Lower lobe of right lung (tissue), 2 donors: ENCODE measurements around the gene HPSE2. TPM values are rescaled to one million over a fixed set of nuclear protein-coding genes. Genes with fewer than 3 reads are reported as not detected.

Experiments
- ATAC-seq, 2 donors: fragments of 200-7000 bp; cut with Tn5 transposase; one replicate each; pipeline ENCODE4 v1.9.1; 2020 to 2022; ENCODE audit warnings: mild to moderate bottlenecking in 2 of 2, moderate library complexity in 2 of 2
- DNase-seq: peaks from one replicate; pipeline ENCODE4 v3.0.0-alpha.2; 2020
- H3K27ac ChIP-seq: fragments of 200-600 bp; one replicate; pipeline ENCODE4 v1.8.0; 2022
- H3K27me3 ChIP-seq: fragments of 200-600 bp; one replicate; pipeline ENCODE4 v1.8.0; 2022; ENCODE audit warnings: low read depth
- H3K36me3 ChIP-seq: fragments of 200-600 bp; one replicate; pipeline ENCODE4 v1.8.0; 2022; ENCODE audit warnings: mild to moderate bottlenecking
- H3K4me1 ChIP-seq: fragments of 200-600 bp; one replicate; pipeline ENCODE4 v1.8.0; 2022
- H3K4me3 ChIP-seq: fragments of 200-600 bp; one replicate; pipeline ENCODE4 v1.8.0; 2022; ENCODE audit warnings: mild to moderate bottlenecking
- H3K9me3 ChIP-seq: fragments of 200-600 bp; one replicate; pipeline ENCODE4 v1.8.0; 2022
- intact Hi-C: fragments of 100-400 bp; cut with DNase I; formaldehyde crosslinking; loops from one replicate; pipeline ENCODE4 v1.11.0; 2022
- total RNA-seq: library from RNA; stranded (reverse); fragmentation: NEBNext Ultra II Directional; extraction: Animal tissue kit (Norgen Biotek cat#: 25700); gene quantifications from one replicate; pipeline ENCODE4 v1.2.1, GENCODE V29; 2021
- TF ChIP-seq, protein P1 (sequence below): fragments of 200-600 bp; IDR thresholded peaks from one replicate; pipeline ENCODE4 v1.8.0; 2022; ENCODE audit warnings: antibody characterized with exemption, mild to moderate bottlenecking
- donor health status: DM: no; HTN: yes; CAD: no; lungs with severe emphysema.

Gene HPSE2
- total RNA-seq, 1 donor from 2014 or later: 0.77 TPM

- Histone ChIP-seq H3K4me1 (no peaks in the 10 kb centered on the region), H3K36me3 (no peaks in the 10 kb centered on the region), H3K27me3 (no peaks in the 10 kb centered on the region), H3K4me3 (no peak overlapping the region), H3K9me3 (no peaks in the 10 kb centered on the region), H3K27ac (no peak overlapping the region)
- no peak for DNase-seq
- TF ChIP-seq, protein P1, sequence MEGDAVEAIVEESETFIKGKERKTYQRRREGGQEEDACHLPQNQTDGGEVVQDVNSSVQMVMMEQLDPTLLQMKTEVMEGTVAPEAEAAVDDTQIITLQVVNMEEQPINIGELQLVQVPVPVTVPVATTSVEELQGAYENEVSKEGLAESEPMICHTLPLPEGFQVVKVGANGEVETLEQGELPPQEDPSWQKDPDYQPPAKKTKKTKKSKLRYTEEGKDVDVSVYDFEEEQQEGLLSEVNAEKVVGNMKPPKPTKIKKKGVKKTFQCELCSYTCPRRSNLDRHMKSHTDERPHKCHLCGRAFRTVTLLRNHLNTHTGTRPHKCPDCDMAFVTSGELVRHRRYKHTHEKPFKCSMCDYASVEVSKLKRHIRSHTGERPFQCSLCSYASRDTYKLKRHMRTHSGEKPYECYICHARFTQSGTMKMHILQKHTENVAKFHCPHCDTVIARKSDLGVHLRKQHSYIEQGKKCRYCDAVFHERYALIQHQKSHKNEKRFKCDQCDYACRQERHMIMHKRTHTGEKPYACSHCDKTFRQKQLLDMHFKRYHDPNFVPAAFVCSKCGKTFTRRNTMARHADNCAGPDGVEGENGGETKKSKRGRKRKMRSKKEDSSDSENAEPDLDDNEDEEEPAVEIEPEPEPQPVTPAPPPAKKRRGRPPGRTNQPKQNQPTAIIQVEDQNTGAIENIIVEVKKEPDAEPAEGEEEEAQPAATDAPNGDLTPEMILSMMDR: no peak
- ATAC-seq: no peak
- intact Hi-C loops: no loop called here
Observed at GRCh38 chr10:98570834-98571233, 664.8 kb downstream of the HPSE2 start.

DNA sequence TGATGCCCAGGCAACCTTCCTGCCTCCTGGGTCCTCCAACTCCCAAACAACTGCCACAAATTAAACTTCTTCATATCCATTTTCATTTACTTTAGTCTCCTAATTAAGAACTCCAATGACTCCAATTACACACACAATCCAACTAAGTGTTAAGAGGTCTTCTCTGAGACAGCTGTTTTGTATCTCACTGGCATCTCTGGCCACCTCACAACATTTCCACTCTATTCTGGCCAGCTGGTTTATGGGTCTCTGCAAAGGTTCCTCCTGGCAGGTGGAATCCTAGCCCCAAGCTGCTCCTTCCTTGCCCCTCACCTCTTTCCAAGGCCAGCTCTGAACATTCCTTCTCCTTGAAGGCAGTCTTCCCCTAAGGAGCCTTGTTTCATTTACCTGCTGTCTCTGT lies 665.8 kb downstream of the HPSE2 start:
- H3K27ac ChIP-seq: no peak overlapping the region
- TF ChIP-seq, protein P1: no peak
- no peak overlapping the region for H3K4me3 ChIP-seq
- H3K4me1 ChIP-seq: no peaks in the 10 kb centered on the region
- no peaks in the 10 kb centered on the region for H3K36me3 ChIP-seq
- no peaks in the 10 kb centered on the region for H3K9me3 ChIP-seq
- no peaks in the 10 kb centered on the region for H3K27me3 ChIP-seq
- DNase-seq: no peak
- intact Hi-C loops: no loop called here
- ATAC-seq: no peak

DNA sequence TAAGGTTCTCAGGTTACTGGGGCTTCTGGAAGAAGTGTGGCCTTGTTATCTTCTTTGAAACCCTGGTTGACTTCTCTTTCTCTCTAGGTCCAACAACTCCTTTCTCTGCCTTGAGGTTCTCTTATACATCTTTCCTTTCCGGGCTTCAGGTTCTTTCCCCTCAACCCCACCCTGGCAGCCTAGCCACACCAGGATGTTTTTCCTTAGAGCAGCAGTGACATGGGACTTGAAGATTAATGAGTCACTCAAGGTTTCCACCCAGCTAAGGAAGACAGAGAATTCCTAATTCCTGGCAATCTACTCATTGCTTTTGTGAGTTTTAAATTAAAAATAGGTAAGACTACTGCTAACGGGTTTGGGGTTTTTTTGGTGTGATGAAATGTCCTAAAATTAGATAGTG lies 667.1 kb downstream of the HPSE2 start:
- H3K36me3 ChIP-seq: no peaks in the 10 kb centered on the region
- ATAC-seq (no peak), DNase-seq (no peak)
- no peak overlapping the region for H3K27ac ChIP-seq
- H3K4me3 ChIP-seq: no peak overlapping the region
- no peaks in the 10 kb centered on the region for H3K27me3 ChIP-seq
- TF ChIP-seq, protein P1: no peak
- intact Hi-C loops: no loop called here
- no peaks in the 10 kb centered on the region for H3K4me1 ChIP-seq
- no peaks in the 10 kb centered on the region for H3K9me3 ChIP-seq

DNA sequence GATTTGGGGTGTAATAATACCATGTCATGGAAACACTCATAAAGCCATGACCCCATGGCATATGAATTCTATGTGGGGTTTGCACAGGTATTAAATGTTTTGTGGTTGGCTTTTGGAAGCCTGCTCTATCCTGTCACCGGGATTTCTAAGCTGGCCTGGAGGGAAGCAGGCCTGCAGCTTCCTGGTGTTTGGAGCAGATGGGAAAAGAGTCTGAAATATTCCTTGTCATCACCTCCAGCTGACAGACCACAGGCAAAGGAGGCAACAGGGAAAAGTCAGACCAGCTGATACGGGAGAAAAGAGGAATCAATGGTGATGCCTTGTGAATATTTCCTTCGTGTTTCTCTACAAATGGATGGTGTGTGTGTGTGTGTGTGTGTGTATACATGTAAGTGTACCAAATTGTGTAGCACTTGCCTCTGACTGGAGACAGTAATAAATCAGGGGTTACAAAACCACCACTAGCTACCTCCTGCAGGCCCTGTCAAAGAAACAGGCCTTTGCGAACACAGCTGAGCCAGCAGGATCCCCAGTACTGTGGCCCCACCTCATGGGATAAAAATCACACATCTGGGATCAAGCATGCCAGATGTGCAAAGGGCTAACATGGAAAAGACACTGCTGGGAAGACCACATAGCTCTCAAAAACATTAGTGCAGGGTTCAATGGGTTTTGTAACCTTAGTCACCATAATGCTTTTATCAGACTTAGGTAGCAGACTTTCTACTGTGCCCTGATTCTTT lies 668.1 kb downstream of the HPSE2 start:
- no peak for DNase-seq
- TF ChIP-seq, protein P1: no peak
- no peaks in the 10 kb centered on the region for H3K9me3 ChIP-seq
- intact Hi-C loops: no loop called here
- H3K27me3 ChIP-seq: no peaks in the 10 kb centered on the region
- no peaks in the 10 kb centered on the region for H3K4me1 ChIP-seq
- no peak for ATAC-seq
- no peak overlapping the region for H3K27ac ChIP-seq
- no peak overlapping the region for H3K4me3 ChIP-seq
- no peaks in the 10 kb centered on the region for H3K36me3 ChIP-seq

GRCh38 chr10:98563811-98564210 lies 671.8 kb downstream of the HPSE2 start:
- ATAC-seq (no peak), DNase-seq (no peak)
- no peak overlapping the region for H3K4me3 ChIP-seq
- intact Hi-C loops: no loop called here
- H3K27ac ChIP-seq: no peak overlapping the region
- no peaks in the 10 kb centered on the region for H3K4me1 ChIP-seq
- no peaks in the 10 kb centered on the region for H3K27me3 ChIP-seq
- no peaks in the 10 kb centered on the region for H3K9me3 ChIP-seq
- no peaks in the 10 kb centered on the region for H3K36me3 ChIP-seq
- TF ChIP-seq, protein P1: no peak
